Spleen (tissue), 11 donors: Measurements from ENCODE around the gene RPS6KC1. TPM values are rescaled to one million over a fixed set of nuclear protein-coding genes. Genes with fewer than 3 reads are reported as not detected.

Experiments
- DNase-seq: peaks from one replicate; pipeline ENCODE4 v3.0.0-alpha.2; 2020
- H3K27ac ChIP-seq, 8 donors: fragments of 200-600 bp; sonication (generic) in 7 of 8; 1 replicate in 4 of 8; 2 replicates in 4 of 8; pipeline versions ENCODE4 v1.5.0 to v1.8.0; 2016 to 2021; ENCODE audit warnings: inconsistent platforms in 4 of 8, mild to moderate bottlenecking in 4 of 8, moderate library complexity in 1 of 8
- H3K27me3 ChIP-seq, 7 donors: fragments of 200-600 bp; sonication (generic) in 6 of 7; replicated peaks in 1 of 7; 1 replicate in 4 of 7; 2 replicates in 3 of 7; pipeline versions ENCODE4 v1.5.0 to v1.8.0; 2016 to 2021; ENCODE audit warnings: inconsistent platforms in 3 of 7, mild to moderate bottlenecking in 1 of 7
- H3K36me3 ChIP-seq, 6 donors: fragments of 200-600 bp; sonication (generic) in 5 of 6; 1 replicate in 4 of 6; 2 replicates in 2 of 6; pipeline versions ENCODE4 v1.5.0 to v1.8.0; 2016 to 2021; ENCODE audit warnings: inconsistent platforms in 2 of 6
- H3K4me1 ChIP-seq, 6 donors: fragments of 200-600 bp; sonication (generic) in 5 of 6; 1 replicate in 3 of 6; 2 replicates in 3 of 6; pipeline versions ENCODE4 v1.5.0 to v1.8.0; 2016 to 2021; ENCODE audit warnings: inconsistent platforms in 3 of 6
- H3K4me3 ChIP-seq, 8 donors: fragments of 200-600 bp; sonication (generic) in 7 of 8; 1 replicate in 4 of 8; 2 replicates in 4 of 8; pipeline versions ENCODE4 v1.5.0 to v1.8.0; 2016 to 2021; ENCODE audit warnings: inconsistent platforms in 4 of 8, mild to moderate bottlenecking in 4 of 8, moderate library complexity in 2 of 8
- H3K9me3 ChIP-seq, 8 donors: fragments of 200-600 bp; sonication (generic) in 7 of 8; 1 replicate in 4 of 8; 2 replicates in 4 of 8; pipeline versions ENCODE4 v1.5.0 to v1.8.0; 2016 to 2021; ENCODE audit warnings: inconsistent platforms in 4 of 8
- POLR2A ChIP-seq, 3 donors: fragments of 450-650 bp; IDR thresholded peaks; one replicate each; pipeline ENCODE4 v1.5.1; 2017; ENCODE audit warnings: antibody characterized with exemption in 3 of 3, mild to moderate bottlenecking in 1 of 3
- POLR2AphosphoS5 ChIP-seq, 3 donors: sonication (generic); formaldehyde crosslinking; IDR thresholded peaks; one replicate each; pipeline ENCODE4 v1.5.1; 2017; ENCODE audit warnings: antibody characterized with exemption in 3 of 3
- WGBS, 5 donors: extraction: QIAGEN DNeasy Blood & Tissue Kit in 3 of 5; methylation state at CpG; one replicate each; pipeline versions ENCODE4 v1.1.5 to v1.1.7; 2013 to 2018; 5-methylcytosine and 5-hydroxymethylcytosine counted together
- intact Hi-C: fragments of 100-400 bp; cut with DNase I; formaldehyde crosslinking; loops from one replicate; pipeline ENCODE4 v1.15.0; 2023; ENCODE audit warnings: low total_unique reads
- polyA plus RNA-seq, 3 donors: library from polyadenylated mRNA; stranded (reverse); fragments of 200-250 nt; gene quantifications; one replicate each; pipeline ENCODE4 v1.2.1, GENCODE V29; 2013
- total RNA-seq, 7 donors: library from RNA; depleted of rRNA in 3 of 7; stranded (reverse); fragments of >200 nt in 3 of 7; fragmentation: NEBNext Ultra II Directional in 4 of 7; extraction: Animal tissue kit (Norgen Biotek cat#: 25700) in 4 of 7; gene quantifications; one replicate each; pipeline versions ENCODE4 v1.1.0 to v1.2.1, GENCODE V29; 2016 to 2021
- TF ChIP-seq, protein P1 (sequence below), 11 experiments: fragments of 200-600 bp in 7 of 11; fragments of 450-650 bp in 4 of 11; sonication (generic) in 4 of 11; IDR thresholded peaks in 8 of 11; conservative IDR thresholded peaks in 3 of 11; 1 replicate in 7 of 11; 2 replicates in 4 of 11; pipeline versions ENCODE4 v1.4.0 to v1.8.0; 2016 to 2021; ENCODE audit warnings: antibody characterized with exemption in 11 of 11, inconsistent platforms in 4 of 11, mild to moderate bottlenecking in 1 of 11
- donor health status: healthy with polysubstance abuse.
- donor health status: DM: no; HTN: no; CAD: no; lungs with moderate emphysema.
- donor health status: DM: no; HTN: no; CAD: no.
- donor health status: Bipolar disorder and iron deficiency.
- donor health status: healthy.
- donor health status: DM: no; HTN: no; CAD: no.
- donor health status: DM: yes; HTN: yes; CAD: no.

Gene RPS6KC1
- total and polyA plus RNA-seq, 10 donors: 2.8 to 33.5 (median 22.9) TPM

DNA sequence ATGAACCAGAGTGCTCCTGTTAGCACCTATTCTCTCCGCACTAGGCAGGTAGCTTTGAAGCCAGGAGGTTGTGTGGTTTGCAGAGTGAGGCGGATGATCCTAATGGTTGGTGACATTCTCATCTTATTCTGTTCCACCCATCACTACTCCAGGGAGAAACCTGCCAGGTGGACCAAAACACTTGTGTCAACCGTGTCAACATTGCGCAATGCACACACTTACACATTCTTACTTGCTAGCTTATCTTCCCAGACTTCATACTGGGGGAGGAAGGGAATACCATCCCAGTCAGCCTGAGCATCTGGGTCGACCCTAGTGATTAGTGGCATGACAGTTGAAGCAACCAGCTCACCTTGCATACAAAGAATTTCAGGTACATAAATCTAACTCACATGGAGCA, 236.9 kb downstream of the RPS6KC1 start:
- 85 to 92% (median 88%) methylated on average over 5 of the region's 5 CpGs for WGBS, 5 donors
- H3K27me3 ChIP-seq: no peaks in the 10 kb centered on the region
- DNase-seq: no peak
- no peaks in the 10 kb centered on the region for H3K36me3 ChIP-seq
- H3K4me1 ChIP-seq: no peaks in the 10 kb centered on the region
- H3K4me3 ChIP-seq: no peak overlapping the region
- H3K27ac ChIP-seq: no peak overlapping the region
- TF ChIP-seq POLR2A (IDR thresholded peaks at IDR 0.05): no peak
- no peak for TF ChIP-seq POLR2AphosphoS5 (IDR thresholded peaks at IDR 0.05)
- TF ChIP-seq, protein P1, sequence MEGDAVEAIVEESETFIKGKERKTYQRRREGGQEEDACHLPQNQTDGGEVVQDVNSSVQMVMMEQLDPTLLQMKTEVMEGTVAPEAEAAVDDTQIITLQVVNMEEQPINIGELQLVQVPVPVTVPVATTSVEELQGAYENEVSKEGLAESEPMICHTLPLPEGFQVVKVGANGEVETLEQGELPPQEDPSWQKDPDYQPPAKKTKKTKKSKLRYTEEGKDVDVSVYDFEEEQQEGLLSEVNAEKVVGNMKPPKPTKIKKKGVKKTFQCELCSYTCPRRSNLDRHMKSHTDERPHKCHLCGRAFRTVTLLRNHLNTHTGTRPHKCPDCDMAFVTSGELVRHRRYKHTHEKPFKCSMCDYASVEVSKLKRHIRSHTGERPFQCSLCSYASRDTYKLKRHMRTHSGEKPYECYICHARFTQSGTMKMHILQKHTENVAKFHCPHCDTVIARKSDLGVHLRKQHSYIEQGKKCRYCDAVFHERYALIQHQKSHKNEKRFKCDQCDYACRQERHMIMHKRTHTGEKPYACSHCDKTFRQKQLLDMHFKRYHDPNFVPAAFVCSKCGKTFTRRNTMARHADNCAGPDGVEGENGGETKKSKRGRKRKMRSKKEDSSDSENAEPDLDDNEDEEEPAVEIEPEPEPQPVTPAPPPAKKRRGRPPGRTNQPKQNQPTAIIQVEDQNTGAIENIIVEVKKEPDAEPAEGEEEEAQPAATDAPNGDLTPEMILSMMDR (IDR thresholded peaks at IDR 0.05 in 8 of 11, conservative IDR thresholded peaks at IDR 0.05 in 3 of 11): no peak
- H3K9me3 ChIP-seq: peaks cover 0 to 13% (median 3%) of the 10 kb centered on the region in 8 donors
- intact Hi-C loops: no loop called here

DNA sequence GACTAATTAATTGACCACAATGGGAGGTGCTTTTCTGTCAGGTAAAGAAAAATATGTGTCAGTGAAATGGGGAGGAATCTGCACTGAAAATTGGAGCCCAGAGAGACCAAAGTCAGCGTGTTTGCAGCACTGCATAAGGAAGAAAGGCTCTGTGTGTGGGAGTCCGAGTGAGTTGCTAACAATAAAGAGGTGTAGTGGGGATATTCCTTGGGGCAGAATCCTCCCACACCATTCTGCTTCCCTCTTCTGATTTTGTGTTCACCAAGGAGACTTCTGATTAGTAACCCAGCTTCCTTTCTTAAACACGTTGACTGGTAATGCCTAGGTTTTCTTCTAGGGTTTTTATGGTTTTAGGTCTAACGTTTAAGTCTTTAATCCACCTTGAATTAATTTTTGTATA, 240.5 kb downstream of the RPS6KC1 start:
- Histone ChIP-seq H3K4me3 (no peak overlapping the region), H3K9me3 (peaks cover 0 to 10% (median 5%) of the 10 kb centered on the region in 8 donors), H3K27me3 (no peaks in the 10 kb centered on the region), H3K4me1 (no peaks in the 10 kb centered on the region), H3K36me3 (no peaks in the 10 kb centered on the region), H3K27ac (no peak overlapping the region)
- 77 to 93% (median 86%) methylated on average over 4 of the region's 4 CpGs for WGBS, 5 donors
- TF ChIP-seq POLR2A (IDR thresholded peaks at IDR 0.05) (no peak), POLR2AphosphoS5 (IDR thresholded peaks at IDR 0.05) (no peak)
- TF ChIP-seq, protein P1 (IDR thresholded peaks at IDR 0.05 in 8 of 11, conservative IDR thresholded peaks at IDR 0.05 in 3 of 11): no peak
- no peak for DNase-seq
- intact Hi-C loops: no loop called here

DNA sequence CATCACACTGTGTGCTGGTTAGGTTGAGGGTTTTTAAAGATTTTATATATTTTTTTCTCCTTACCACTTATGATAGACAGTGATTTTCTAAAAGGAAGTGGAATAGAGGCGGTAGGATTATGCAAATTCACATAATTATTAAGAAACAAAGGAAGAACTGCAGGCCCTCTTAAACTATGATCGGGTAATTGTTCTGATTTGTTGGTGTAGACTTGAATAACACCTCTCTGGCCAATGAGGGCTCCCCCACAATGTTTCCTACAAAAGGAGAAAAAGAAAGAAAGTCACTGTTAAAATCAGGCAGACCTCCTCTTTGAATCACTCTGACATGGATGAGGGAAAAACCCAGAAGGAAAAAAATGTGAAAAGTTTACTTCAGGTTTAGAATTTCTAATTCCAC, 241.6 kb downstream of the RPS6KC1 start:
- Histone ChIP-seq H3K36me3 (no peaks in the 10 kb centered on the region), H3K9me3 (peaks cover 0 to 21% (median 16%) of the 10 kb centered on the region in 8 donors), H3K4me3 (no peak overlapping the region), H3K27me3 (no peaks in the 10 kb centered on the region), H3K4me1 (no peaks in the 10 kb centered on the region), H3K27ac (no peak overlapping the region)
- intact Hi-C loops: no loop called here
- DNase-seq: no peak
- no peak for TF ChIP-seq POLR2AphosphoS5 (IDR thresholded peaks at IDR 0.05)
- no peak for TF ChIP-seq POLR2A (IDR thresholded peaks at IDR 0.05)
- TF ChIP-seq, protein P1 (IDR thresholded peaks at IDR 0.05 in 8 of 11, conservative IDR thresholded peaks at IDR 0.05 in 3 of 11): no peak
- WGBS, 5 donors: 46 to 83% (median 70%) methylated on average over 2 of the region's 2 CpGs

DNA sequence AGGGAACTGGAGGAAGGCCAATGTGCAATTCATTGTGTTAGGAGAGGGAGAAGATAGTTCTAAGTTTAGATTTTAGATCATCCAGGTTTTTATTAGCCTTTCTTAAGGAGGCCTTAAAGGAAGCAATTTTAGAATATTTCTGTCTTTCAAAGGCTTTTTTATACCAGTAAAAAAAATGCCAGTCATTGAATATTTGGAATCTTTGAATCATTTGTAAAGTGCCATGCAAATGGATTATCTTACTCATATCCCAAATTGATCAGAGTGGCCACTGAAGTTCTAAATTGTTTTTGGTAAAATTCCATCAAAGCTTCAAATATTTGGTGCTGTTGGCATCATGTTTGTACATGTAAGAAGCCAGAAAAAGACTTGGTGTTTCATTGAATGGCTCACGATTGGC, 244.8 kb downstream of the RPS6KC1 start:
- H3K36me3 ChIP-seq: no peaks in the 10 kb centered on the region
- no peak for DNase-seq
- no peaks in the 10 kb centered on the region for H3K27me3 ChIP-seq
- WGBS, 5 donors: 93 to 100% (median 97%) methylated on average over 1 of the region's 1 CpG
- intact Hi-C loops: no loop called here
- no peak overlapping the region for H3K27ac ChIP-seq
- TF ChIP-seq, protein P1 (IDR thresholded peaks at IDR 0.05 in 8 of 11, conservative IDR thresholded peaks at IDR 0.05 in 3 of 11): no peak
- TF ChIP-seq POLR2AphosphoS5 (IDR thresholded peaks at IDR 0.05): no peak
- no peak for TF ChIP-seq POLR2A (IDR thresholded peaks at IDR 0.05)
- H3K9me3 ChIP-seq: peaks cover 0 to 35% (median 21%) of the 10 kb centered on the region in 8 donors
- H3K4me1 ChIP-seq: no peaks in the 10 kb centered on the region
- H3K4me3 ChIP-seq: no peak overlapping the region
